Measurements from ENCODE around the gene SIL1. TPM values are rescaled to one million over a fixed set of nuclear protein-coding genes. Genes with fewer than 3 reads are reported as not detected.

SIL1 gene
- total RNA-seq, 1 experiment from 2014 or later, result 114 TPM

GRCh38 chr5:138944527-138945322 is 253.4 kb downstream of the SIL1 start:
- H3K4me1 Mint-ChIP-seq (ENCODE audit: insufficient read depth, unreplicated experiment), result no peaks in the 10 kb centered on the region
- TF ChIP-seq CTCF (IDR thresholded peaks at IDR 0.05; ENCODE audit: unreplicated experiment), result no peak
- CTCF ChIA-PET, result interaction anchor here (2.5 kb wide), 1 partner anchor 119 kb away, joined by 9 read pairs; no protein-coding TSS in a partner anchor
- POLR2A ChIA-PET, result no interaction called here
- H3K9me3 Mint-ChIP-seq (ENCODE audit: unreplicated experiment), result no peaks in the 10 kb centered on the region
- peaks cover 43% of the 10 kb centered on the region for H3K36me3 Mint-ChIP-seq (ENCODE audit: insufficient read depth, unreplicated experiment)
- DNase-seq (ENCODE audit: unreplicated experiment), result no peak
- no peaks in the 10 kb centered on the region for H3K27me3 Mint-ChIP-seq (ENCODE audit: insufficient read depth, unreplicated experiment)
- no TSS peak for BruUV-seq (replicated peaks)
- H3K27ac Mint-ChIP-seq (ENCODE audit: low read depth, unreplicated experiment), result no peak overlapping the region
- H3K4me3 Mint-ChIP-seq (ENCODE audit: unreplicated experiment), result no peak overlapping the region
- intact Hi-C loops (cut with micrococcal nuclease), result no loop called here

GRCh38 chr5:138943599-138944173 is 254.5 kb downstream of the SIL1 start:
- Mint-ChIP-seq H3K27ac (ENCODE audit: low read depth, unreplicated experiment) (no peak overlapping the region), H3K4me3 (ENCODE audit: unreplicated experiment) (no peak overlapping the region), H3K36me3 (ENCODE audit: insufficient read depth, unreplicated experiment) (peaks cover 47% of the 10 kb centered on the region), H3K4me1 (ENCODE audit: insufficient read depth, unreplicated experiment) (no peaks in the 10 kb centered on the region), H3K27me3 (ENCODE audit: insufficient read depth, unreplicated experiment) (no peaks in the 10 kb centered on the region), H3K9me3 (ENCODE audit: unreplicated experiment) (no peaks in the 10 kb centered on the region)
- DNase-seq (ENCODE audit: unreplicated experiment), result no peak
- intact Hi-C loops (cut with micrococcal nuclease), result no loop called here
- BruUV-seq (replicated peaks), result no TSS peak
- ChIA-PET CTCF (interaction anchor here (0.6 to 2.5 kb wide), 2 partner anchors 65 to 118 kb away, joined by 3 to 9 read pairs; no protein-coding TSS in a partner anchor), POLR2A (interaction anchor here (0.7 kb wide), 1 partner anchor 329 kb away, joined by 4 read pairs; no protein-coding TSS in a partner anchor)
- TF ChIP-seq CTCF (IDR thresholded peaks at IDR 0.05; ENCODE audit: unreplicated experiment), result no peak

- Mint-ChIP-seq H3K36me3 (ENCODE audit: insufficient read depth, unreplicated experiment) (peaks cover 47% of the 10 kb centered on the region), H3K27ac (ENCODE audit: low read depth, unreplicated experiment) (no peak overlapping the region), H3K9me3 (ENCODE audit: unreplicated experiment) (no peaks in the 10 kb centered on the region), H3K4me3 (ENCODE audit: unreplicated experiment) (no peak overlapping the region), H3K27me3 (ENCODE audit: insufficient read depth, unreplicated experiment) (no peaks in the 10 kb centered on the region), H3K4me1 (ENCODE audit: insufficient read depth, unreplicated experiment) (no peaks in the 10 kb centered on the region)
- no TSS peak for BruUV-seq (replicated peaks)
- ChIA-PET POLR2A (interaction anchor here (0.7 kb wide), 2 partner anchors 17 to 330 kb away, joined by 4 to 5 read pairs; no protein-coding TSS in a partner anchor), CTCF (interaction anchor here (0.6 to 2.5 kb wide), 3 partner anchors 117 to 318 kb away, joined by 3 to 9 read pairs (median 3); no protein-coding TSS in a partner anchor)
- no peak for TF ChIP-seq CTCF (IDR thresholded peaks at IDR 0.05; ENCODE audit: unreplicated experiment)
- DNase-seq (ENCODE audit: unreplicated experiment), result no peak
- intact Hi-C loops (cut with micrococcal nuclease), result no loop called here
These were observed 255.3 kb downstream of the SIL1 start for GRCh38 chr5:138942861-138943260.

GRCh38 chr5:138942066-138942465 is 256.1 kb downstream of the SIL1 start:
- intact Hi-C loops (cut with micrococcal nuclease), result no loop called here
- Mint-ChIP-seq H3K27me3 (ENCODE audit: insufficient read depth, unreplicated experiment) (no peaks in the 10 kb centered on the region), H3K27ac (ENCODE audit: low read depth, unreplicated experiment) (no peak overlapping the region), H3K9me3 (ENCODE audit: unreplicated experiment) (no peaks in the 10 kb centered on the region), H3K4me3 (ENCODE audit: unreplicated experiment) (no peak overlapping the region), H3K4me1 (ENCODE audit: insufficient read depth, unreplicated experiment) (no peaks in the 10 kb centered on the region), H3K36me3 (ENCODE audit: insufficient read depth, unreplicated experiment) (peaks cover 53% of the 10 kb centered on the region)
- no peak for TF ChIP-seq CTCF (IDR thresholded peaks at IDR 0.05; ENCODE audit: unreplicated experiment)
- POLR2A ChIA-PET, result no interaction called here
- no peak for DNase-seq (ENCODE audit: unreplicated experiment)
- CTCF ChIA-PET, result interaction anchor here (0.9 to 2.5 kb wide), 3 partner anchors 116 to 347 kb away, joined by 3 to 9 read pairs (median 3); no protein-coding TSS in a partner anchor
- BruUV-seq (replicated peaks), result no TSS peak

All from MCF 10A (cell line).